Esophagus muscularis mucosa (tissue), 3 donors: ENCODE data around the gene RFPL2.

Source experiments
- CTCF ChIP-seq, 3 experiments: fragments of 200-600 bp in 2 of 3; fragments of 450-650 bp in 1 of 3; sonication (generic) in 2 of 3; IDR thresholded peaks; one replicate each; pipeline ENCODE4 v1.5.1; 2017 to 2019; ENCODE audit warnings: antibody characterized with exemption in 3 of 3, mild to moderate bottlenecking in 2 of 3, moderate library complexity in 1 of 3
- POLR2A ChIP-seq: fragments of 450-650 bp; IDR thresholded peaks from one replicate; pipeline ENCODE4 v1.6.1; 2017; ENCODE audit warnings: antibody characterized with exemption, moderate library complexity, mild to moderate bottlenecking, low read depth

GRCh38 chr22:32233091-32233490 lies 28.2 kb upstream of the RFPL2 start:
- TF ChIP-seq CTCF (IDR thresholded peaks at IDR 0.05) (no peak), POLR2A (no peak)
